WTC11 (cell line): ENCODE measurements around the gene GSTO2.

Source experiments
- NR1H2 ChIP-seq: sonication (generic); formaldehyde crosslinking; IDR thresholded peaks from 2 replicates; pipeline ENCODE4 v1.9.0; 2021; ENCODE audit warnings: mild to moderate bottlenecking, moderate library complexity, missing genetic modification reagents
- SOX15 ChIP-seq: fragments of 250-450 bp; sonication (Bioruptor Pico); IDR thresholded peaks from 2 replicates; pipeline ENCODE4 v1.9.0; 2021; ENCODE audit warnings: mild to moderate bottlenecking
- TF ChIP-seq, protein P1 (sequence below): fragments of 200-600 bp; IDR thresholded peaks from 2 replicates; pipeline ENCODE4 v1.8.0; 2022; ENCODE audit warnings: antibody characterized with exemption

- TF ChIP-seq, protein P1, sequence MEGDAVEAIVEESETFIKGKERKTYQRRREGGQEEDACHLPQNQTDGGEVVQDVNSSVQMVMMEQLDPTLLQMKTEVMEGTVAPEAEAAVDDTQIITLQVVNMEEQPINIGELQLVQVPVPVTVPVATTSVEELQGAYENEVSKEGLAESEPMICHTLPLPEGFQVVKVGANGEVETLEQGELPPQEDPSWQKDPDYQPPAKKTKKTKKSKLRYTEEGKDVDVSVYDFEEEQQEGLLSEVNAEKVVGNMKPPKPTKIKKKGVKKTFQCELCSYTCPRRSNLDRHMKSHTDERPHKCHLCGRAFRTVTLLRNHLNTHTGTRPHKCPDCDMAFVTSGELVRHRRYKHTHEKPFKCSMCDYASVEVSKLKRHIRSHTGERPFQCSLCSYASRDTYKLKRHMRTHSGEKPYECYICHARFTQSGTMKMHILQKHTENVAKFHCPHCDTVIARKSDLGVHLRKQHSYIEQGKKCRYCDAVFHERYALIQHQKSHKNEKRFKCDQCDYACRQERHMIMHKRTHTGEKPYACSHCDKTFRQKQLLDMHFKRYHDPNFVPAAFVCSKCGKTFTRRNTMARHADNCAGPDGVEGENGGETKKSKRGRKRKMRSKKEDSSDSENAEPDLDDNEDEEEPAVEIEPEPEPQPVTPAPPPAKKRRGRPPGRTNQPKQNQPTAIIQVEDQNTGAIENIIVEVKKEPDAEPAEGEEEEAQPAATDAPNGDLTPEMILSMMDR = no peak
- TF ChIP-seq NR1H2 (CRISPR knock-in tag) = no peak
- no peak for TF ChIP-seq SOX15 (CRISPR knock-in tag)
Observed at GRCh38 chr10:104314591-104315485, 45.9 kb downstream of the GSTO2 start.
